22Rv1 (cell line): ENCODE results near the gene MORF4L1.
"Not testable (repeated sequence)": the region's sequence is repeated elsewhere in the genome, so short reads cannot be mapped to it uniquely, and the experiment has no call there.

Experiments used
- H3K27ac ChIP-seq: fragments of 450-650 bp; 2 replicates; pipeline ENCODE4 v1.5.1; 2017
- ZFX ChIP-seq: fragments of 450-650 bp; IDR thresholded peaks from 2 replicates; pipeline ENCODE4 v1.6.1; 2017; ENCODE audit warnings: antibody characterized with exemption, borderline replicate concordance
- TF ChIP-seq, protein P1 (sequence below): fragments of 450-650 bp; IDR thresholded peaks from 2 replicates; pipeline ENCODE4 v1.5.1; 2017; ENCODE audit warnings: mild to moderate bottlenecking

Gene MORF4L1

DNA sequence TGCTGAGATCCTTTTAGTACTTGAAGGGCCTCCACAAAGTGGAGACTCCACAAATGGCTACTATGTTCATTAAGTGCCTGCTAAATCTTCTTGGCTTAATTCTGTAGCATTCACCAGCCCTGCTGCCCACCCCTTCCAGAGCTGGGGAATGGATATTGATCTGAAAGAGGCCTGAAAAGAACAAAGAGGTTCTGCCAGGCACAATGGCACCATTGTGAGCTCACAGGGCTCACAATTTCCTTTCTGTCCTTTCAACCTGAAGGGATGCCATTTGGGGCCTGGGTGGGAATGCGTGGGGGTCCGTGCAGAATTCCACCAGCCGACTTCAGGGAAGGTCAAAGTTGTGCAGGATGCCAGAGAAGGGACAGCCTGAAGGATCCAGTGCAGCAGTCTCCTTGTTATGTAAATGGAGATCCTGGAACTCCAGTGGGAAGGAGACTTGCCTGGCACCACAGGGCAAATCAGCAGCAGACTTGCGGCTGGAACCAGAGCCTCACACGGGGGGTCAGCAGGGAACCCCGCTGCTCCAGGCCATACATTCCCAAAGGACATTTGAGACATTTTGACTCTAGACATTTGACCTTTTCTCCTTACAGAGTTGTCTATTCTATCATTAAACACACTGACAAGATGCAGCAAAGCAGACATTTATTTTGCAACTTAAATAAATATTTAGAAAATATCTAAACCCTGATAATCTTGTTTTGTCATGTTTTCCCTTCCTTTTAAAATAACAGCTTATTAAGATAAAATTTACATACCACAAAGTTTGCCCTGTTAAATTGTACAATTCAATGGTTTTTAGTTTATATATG, 21.5 kb upstream of the MORF4L1 start:
- no peak overlapping the region for H3K27ac ChIP-seq
- TF ChIP-seq, protein P1, sequence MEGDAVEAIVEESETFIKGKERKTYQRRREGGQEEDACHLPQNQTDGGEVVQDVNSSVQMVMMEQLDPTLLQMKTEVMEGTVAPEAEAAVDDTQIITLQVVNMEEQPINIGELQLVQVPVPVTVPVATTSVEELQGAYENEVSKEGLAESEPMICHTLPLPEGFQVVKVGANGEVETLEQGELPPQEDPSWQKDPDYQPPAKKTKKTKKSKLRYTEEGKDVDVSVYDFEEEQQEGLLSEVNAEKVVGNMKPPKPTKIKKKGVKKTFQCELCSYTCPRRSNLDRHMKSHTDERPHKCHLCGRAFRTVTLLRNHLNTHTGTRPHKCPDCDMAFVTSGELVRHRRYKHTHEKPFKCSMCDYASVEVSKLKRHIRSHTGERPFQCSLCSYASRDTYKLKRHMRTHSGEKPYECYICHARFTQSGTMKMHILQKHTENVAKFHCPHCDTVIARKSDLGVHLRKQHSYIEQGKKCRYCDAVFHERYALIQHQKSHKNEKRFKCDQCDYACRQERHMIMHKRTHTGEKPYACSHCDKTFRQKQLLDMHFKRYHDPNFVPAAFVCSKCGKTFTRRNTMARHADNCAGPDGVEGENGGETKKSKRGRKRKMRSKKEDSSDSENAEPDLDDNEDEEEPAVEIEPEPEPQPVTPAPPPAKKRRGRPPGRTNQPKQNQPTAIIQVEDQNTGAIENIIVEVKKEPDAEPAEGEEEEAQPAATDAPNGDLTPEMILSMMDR = no peak
- TF ChIP-seq ZFX = no peak

DNA sequence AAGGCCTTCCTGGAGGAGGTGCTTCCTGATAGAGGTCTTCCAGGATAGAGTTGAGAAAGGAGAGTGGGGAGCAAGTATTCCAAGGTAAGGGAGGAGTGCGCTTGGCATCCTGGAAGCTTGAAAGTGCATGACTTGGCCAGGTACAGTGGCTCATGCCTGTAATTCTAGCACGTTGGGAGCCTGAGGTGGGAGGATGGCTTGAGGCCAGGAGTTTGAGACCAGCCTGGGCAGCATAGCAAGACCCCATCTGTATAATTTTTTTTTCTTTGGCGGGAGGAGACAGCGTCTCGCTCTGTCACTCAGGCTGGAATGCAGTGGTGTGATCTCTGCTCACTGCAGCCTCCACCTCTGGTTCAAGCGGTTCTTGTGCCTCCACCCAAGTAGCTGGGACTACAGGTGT, 19.2 kb upstream of the MORF4L1 start:
- TF ChIP-seq ZFX = no peak
- TF ChIP-seq, protein P1 = no peak
- no peak overlapping the region for H3K27ac ChIP-seq

DNA sequence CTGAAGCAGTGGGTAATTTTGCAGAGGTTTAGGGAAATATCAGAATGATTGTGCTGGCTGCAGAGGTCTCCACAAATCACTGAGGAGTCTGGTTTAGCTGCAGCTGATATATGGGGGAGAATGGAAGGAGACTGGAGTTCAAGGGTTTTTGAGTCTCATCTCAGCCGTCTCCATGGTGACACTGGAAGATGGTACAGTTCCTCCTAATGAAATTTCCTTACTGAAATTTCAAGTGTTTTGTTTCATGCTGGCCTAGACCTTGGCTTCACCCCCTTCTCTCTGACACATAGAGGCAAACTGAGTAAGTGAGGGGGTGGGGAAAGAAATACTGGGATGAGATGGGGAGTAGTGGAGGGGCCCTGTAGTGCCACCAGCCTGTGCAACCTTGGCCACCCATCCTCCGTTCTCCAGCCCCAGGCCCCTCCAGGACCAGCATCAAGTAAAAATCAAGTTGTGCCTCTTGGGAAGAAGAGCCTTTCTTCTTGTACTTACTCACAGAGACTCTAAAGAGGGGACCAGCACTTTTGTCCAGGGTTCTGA, 17.8 kb upstream of the MORF4L1 start:
- TF ChIP-seq, protein P1 = no peak
- TF ChIP-seq ZFX = no peak

DNA sequence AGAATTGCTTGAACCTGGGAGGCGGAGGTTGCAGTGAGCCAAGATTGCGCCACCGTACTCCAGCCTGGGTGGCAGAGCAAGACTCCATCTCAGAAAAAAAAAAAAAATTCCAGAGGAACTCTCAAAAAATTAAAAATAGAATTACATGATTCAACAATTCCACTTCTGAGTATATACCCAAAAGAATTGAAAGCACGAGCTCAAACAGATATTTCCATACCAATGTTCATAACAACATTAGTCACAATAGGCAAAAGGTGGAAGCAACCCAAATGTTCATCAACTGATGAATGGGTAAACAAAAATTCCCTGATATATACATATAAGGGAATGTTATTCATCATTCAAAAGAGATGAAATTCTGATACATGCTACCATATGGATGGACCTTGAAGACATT, 16.9 kb upstream of the MORF4L1 start:
- H3K27ac ChIP-seq = no peak overlapping the region
- TF ChIP-seq, protein P1 = no peak
- TF ChIP-seq ZFX = no peak

More for the DNA sequence above, 17.8 kb upstream of the MORF4L1 start:
- H3K27ac ChIP-seq = no peak overlapping the region

DNA sequence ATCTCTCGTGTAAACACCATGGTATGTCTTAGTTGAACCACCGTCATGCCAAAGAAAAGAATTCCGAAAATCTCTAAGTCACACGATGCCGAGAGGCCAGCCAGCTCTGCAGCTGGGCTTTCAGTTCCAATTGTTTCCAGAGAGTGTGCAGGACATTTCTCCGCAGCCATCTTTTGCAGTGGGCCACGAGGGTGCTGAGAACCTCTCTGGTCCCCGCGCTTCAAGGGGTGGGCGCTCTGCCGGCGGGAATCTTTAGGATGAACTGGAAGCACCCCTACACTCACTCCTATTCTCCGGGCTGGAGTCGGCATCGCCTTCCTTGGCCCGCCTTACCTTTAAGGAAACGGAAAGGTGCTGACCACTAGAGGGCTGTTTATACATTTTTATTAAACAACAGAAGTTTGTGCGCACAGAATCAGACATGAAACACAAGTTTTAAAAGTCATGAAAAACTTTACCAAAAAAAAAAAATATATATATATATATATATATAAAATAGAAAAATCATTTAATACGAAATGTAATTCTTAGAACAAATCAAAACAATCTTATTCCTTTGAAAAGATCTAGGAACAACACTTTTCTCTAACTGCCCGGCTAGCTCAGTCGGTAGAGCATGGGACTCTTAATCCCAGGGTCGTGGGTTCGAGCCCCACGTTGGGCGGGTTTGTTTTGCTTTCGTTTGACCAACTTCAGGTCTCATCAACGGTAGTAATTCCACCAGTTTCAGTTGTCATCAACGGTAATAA, 12.5 kb upstream of the MORF4L1 start:
- no peak for TF ChIP-seq ZFX
- TF ChIP-seq, protein P1 = peak; percentile 72
- H3K27ac ChIP-seq = peak overlapping the region; percentile 69

DNA sequence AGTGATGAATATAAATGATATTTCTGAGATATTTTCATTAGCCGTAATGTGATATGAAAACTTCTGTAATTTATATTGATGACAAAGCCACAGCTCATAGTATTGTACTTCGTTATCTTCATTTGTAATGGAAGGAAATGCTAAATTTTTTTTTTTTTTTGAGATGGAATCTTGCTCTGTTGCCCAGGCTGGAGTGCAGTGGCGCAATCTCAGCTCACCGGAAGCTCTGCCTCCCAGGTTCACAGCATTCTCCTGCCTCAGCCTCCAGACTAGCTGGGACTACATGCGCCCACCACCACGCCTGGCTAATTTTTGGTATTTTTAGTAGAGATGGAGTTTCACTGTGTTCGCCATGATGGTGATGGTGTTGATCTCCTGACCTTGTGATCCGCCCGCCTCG, 7.1 kb upstream of the MORF4L1 start:
- not testable (repeated sequence) for H3K27ac ChIP-seq

DNA sequence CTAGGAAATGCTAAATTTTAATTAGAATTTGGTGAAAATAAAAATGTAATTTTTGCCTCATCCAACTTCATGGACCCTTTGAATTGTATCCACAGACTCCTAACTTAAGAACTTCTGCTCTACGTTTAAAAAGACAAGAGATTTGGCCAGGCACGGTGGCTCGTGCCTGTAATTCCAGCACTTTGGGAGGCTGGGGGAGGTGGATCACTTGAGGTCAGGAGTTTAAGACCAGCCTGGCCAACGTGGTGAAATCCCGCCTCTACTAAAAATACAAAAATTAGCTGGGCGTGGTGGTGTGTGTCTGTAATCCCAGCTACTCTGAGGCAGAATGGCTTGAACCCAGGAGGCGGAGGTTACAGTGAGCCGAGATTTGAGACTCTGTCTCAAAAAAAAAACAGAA, 6.7 kb upstream of the MORF4L1 start:
- not testable (repeated sequence) for H3K27ac ChIP-seq

DNA sequence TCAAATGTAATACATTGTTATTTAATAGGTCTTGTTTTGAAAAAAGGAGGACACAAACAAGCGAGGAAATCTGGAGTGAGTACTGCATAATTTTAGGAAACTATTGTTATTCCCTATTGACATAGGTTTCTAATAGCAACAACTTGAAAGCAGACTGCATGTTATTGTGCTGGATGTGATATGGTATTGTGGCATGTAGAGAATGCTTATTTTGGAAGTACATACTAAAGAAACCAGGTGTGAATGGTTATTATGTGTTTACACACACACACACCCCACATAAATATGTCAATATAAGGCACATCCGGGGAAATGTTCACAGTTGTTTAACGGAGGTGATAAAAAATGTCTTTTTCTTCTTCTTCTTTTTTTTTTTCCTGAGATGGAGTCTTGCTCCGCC, 5.9 kb upstream of the MORF4L1 start:
- TF ChIP-seq, protein P1 = no peak
- no peak for TF ChIP-seq ZFX
- no peak overlapping the region for H3K27ac ChIP-seq
